BJ (cell line): Measurements from ENCODE around the gene SUMF1. TPM values are rescaled to one million over a fixed set of nuclear protein-coding genes. Genes with fewer than 3 reads are reported as not detected.

Experiments used
- CTCF ChIA-PET: fragments of 350-600 bp; formaldehyde crosslinking; extraction: SDS; loops from one replicate; lab custom pipeline; 2021; ENCODE audit warnings: antibody characterized with exemption, inconsistent platforms; lab: Yijun Ruan, JAX
- POLR2A ChIA-PET: fragments of 300-600 bp; sonication (Branson Sonifier 250); formaldehyde crosslinking; extraction: SDS; loops from one replicate; lab custom pipeline; 2021; ENCODE audit warnings: antibody characterized with exemption; lab: Charles Lee
- DNase-seq: peaks from one replicate; pipeline ENCODE4 v3.0.0-alpha.2; 2011; ENCODE audit warnings: low read depth
- H3K27me3 ChIP-seq: 2 replicates; pipeline ENCODE4 v1.6.0; 2011; ENCODE audit warnings: low read length; ENCODE audit not compliant: control insufficient read depth, insufficient read depth
- H3K36me3 ChIP-seq: 2 replicates; pipeline ENCODE4 v1.5.1; 2011; ENCODE audit warnings: low read length; ENCODE audit not compliant: control insufficient read depth, insufficient read depth
- H3K4me3 ChIP-seq: 2 replicates; pipeline ENCODE4 v1.5.1; 2011; ENCODE audit warnings: low read depth, mild to moderate bottlenecking, control low read depth, low read length
- CTCF ChIP-seq: IDR thresholded peaks from 2 replicates; pipeline ENCODE4 v1.5.1; 2011; ENCODE audit warnings: low read depth, mild to moderate bottlenecking, control low read depth, inconsistent platforms, low read length, moderate library complexity; ENCODE audit not compliant: insufficient read depth
- polyA plus RNA-seq: library from polyadenylated mRNA; depleted of rRNA; stranded (reverse); fragments of >200 nt; gene quantifications from 2 replicates; pipeline ENCODE4 v1.2.3, GENCODE V29; 2011

Gene SUMF1
- polyA plus RNA-seq, 1 experiment: 57.6 TPM

DNA sequence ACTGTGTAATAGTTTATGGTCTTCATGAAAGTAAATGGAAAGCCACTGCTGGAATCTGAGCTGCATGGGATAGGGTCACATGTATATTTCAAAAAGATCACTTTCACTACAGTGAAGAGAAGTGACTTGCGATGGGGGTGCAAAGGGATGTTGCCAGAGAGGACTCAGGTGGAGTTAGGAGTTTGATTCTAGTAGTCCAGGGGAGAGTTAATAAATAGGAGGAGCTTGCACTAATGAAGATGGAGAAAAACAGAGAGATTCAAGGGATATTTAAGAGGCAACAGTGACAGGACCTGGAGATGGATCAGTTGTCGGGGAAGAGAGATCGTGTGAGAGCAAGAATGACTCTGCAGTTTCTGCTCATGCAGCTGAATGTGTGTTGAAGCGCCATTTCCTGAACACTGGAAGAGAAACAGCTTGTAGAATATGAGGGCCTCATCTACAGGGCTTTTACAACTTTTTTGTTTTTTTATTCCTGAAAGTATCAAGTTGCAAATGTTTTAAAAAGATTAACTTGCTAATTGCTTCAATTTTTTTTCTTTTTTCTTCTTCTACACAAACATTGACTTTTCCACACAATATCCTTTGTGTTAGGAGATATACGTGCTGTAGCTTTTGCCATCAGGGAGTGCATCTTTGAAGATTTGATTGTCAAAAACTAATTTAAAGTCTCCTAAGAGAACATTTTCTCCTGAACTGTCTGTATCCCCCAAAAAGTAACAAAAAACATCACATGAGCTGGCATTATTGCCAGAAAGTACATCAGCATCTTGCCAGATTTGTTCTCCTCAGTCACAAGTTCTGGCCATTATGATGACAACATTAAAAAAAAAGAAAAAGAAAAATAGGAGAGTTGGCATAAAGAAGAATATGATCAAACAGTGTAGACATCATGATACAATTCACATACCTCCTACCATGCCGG is 126.4 kb downstream of the SUMF1 start:
- no peak for TF ChIP-seq CTCF
- ChIA-PET CTCF (interaction anchor here (0.8 to 3.5 kb wide), 4 partner anchors 10 to 293 kb away, joined by 5 to 23 read pairs (median 10); no protein-coding TSS in a partner anchor), POLR2A (no interaction called here)
- no peaks in the 10 kb centered on the region for H3K27me3 ChIP-seq
- H3K4me3 ChIP-seq: no peak overlapping the region
- H3K36me3 ChIP-seq: no peaks in the 10 kb centered on the region
- no peak for DNase-seq

DNA sequence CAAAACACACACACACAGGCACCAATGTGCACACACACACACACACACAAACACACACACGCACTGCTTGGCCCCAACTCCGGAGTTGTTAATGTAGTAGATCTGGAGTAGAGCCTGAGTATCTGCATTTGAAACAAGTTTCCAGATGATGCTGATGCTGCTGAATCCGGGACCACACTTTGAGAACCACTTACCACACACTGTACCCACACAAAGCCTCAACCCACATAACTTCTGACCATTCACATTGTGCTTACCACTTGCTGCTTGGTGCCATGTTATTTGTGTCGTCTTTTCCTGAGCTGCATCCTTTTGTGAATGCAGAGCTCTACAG is 127.0 kb downstream of the SUMF1 start:
- Histone ChIP-seq H3K36me3 (no peaks in the 10 kb centered on the region), H3K4me3 (no peak overlapping the region), H3K27me3 (no peaks in the 10 kb centered on the region; the same call in 1 of the 2 replicates)
- ChIA-PET POLR2A (no interaction called here), CTCF (interaction anchor here (0.8 to 3.5 kb wide), 3 partner anchors 11 to 293 kb away, joined by 5 to 23 read pairs (median 5); no protein-coding TSS in a partner anchor)
- TF ChIP-seq CTCF: no peak
- no peak for DNase-seq

DNA sequence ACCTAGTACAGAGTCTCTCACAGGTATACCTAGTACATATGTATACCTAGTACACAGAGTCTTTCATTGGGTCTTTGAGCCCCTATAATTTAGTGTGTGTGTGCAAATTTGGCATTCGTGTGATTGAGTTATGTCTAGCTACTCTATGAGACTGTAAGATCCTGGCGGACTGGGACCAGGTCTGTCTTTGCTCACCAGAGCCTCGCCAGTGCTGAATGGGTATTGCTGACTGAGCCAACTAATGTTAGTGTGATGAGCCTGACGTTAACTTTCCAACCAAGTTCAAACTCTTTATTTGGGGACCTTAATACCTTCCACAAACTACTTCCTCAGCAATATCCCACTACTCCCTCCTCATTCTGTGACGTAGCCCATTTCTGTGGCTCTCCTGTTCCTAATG is 128.3 kb downstream of the SUMF1 start:
- POLR2A ChIA-PET: no interaction called here
- Histone ChIP-seq H3K36me3 (no peaks in the 10 kb centered on the region), H3K27me3 (no peaks in the 10 kb centered on the region; the same call in 1 of the 2 replicates), H3K4me3 (no peak overlapping the region)
- TF ChIP-seq CTCF: no peak
- no peak for DNase-seq
- CTCF ChIA-PET: interaction anchor here (1.5 kb wide), 1 partner anchor 12 kb away, joined by 5 read pairs; no protein-coding TSS in a partner anchor

DNA sequence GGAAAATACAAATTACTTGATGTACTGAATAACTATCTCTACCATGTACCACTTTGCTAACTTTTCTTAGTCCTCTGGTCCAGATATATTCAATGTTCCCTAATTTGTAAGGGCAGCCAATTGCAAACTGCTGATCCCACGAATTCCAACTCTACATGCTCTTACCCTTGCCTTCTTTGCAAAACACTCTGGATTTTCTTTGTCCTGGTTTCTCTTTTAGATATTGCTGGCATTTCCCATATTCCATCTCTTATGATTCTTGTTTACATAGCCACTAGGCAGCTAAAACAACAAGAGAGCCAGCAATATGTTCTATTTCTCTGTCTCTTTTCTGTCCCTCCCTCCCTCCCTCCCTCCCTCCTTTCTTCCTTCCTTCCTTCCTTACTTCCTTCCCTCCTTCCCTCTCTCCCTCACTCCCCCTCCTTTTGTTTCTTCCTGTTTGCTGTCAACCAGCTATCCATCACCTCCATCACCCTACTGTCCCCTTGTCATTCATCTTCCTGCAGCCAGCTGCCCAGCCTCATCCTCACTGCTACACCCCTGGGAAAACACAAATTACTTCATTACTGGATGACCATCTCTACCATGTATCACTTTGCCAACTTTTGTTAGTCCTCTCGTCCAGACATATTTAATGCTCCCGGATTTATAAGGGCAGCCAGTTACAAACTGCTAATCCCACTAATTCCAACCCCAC is 130.1 kb downstream of the SUMF1 start:
- POLR2A ChIA-PET: no interaction called here
- TF ChIP-seq CTCF: no peak
- no peak for DNase-seq
- H3K36me3 ChIP-seq: no peaks in the 10 kb centered on the region
- H3K4me3 ChIP-seq: no peak overlapping the region
- no peaks in the 10 kb centered on the region; the same call in 1 of the 2 replicates for H3K27me3 ChIP-seq
- CTCF ChIA-PET: interaction anchor here (0.6 kb wide), 1 partner anchor 175 kb away, joined by 3 read pairs; no protein-coding TSS in a partner anchor
